ENCODE data around the gene VAV1.

VAV1 gene

GRCh38 chr19:6724631-6725492 lies 47.6 kb upstream of the VAV1 start:
- H4K91ac ChIP-seq (ENCODE audit: low read length), result no peak overlapping the region
- peak overlapping the region; percentile 46 for H3K27ac ChIP-seq (ENCODE audit: low read length, poor library complexity, severe bottlenecking)
- 79% methylated on average over 15 of the region's 15 CpGs for WGBS
- H3K4me1 ChIP-seq (ENCODE audit: control insufficient read depth, insufficient read depth, low read depth, low read length), result peaks cover 27% of the 10 kb centered on the region
- H3K27me3 ChIP-seq (ENCODE audit: control insufficient read depth in 1 of 2, insufficient read depth in 1 of 2, low read length in 2 of 2), result peaks cover 0 to 2% of the 10 kb centered on the region in 2 experiments
- no peak overlapping the region for H2AFZ ChIP-seq (ENCODE audit: low read depth, low read length)
- no peaks in the 10 kb centered on the region for H3K79me1 ChIP-seq (replicated peaks; ENCODE audit: low read length, poor library complexity, severe bottlenecking)
- DNase-seq, result no peak
- no peak overlapping the region for H2BK5ac ChIP-seq (ENCODE audit: low read depth, low read length, poor library complexity, severe bottlenecking)
- peak overlapping the region; percentile 20 for H3K4me2 ChIP-seq (ENCODE audit: low read length, poor library complexity, severe bottlenecking)
- H3K36me3 ChIP-seq (ENCODE audit: control insufficient read depth in 1 of 2, insufficient read depth in 2 of 2, low read depth in 1 of 2, low read length in 2 of 2), result peaks cover 3 to 4% of the 10 kb centered on the region in 2 experiments
- no peaks in the 10 kb centered on the region for H3K9me3 ChIP-seq (ENCODE audit: control insufficient read depth, low read length)
- H3K4me3 ChIP-seq (ENCODE audit: insufficient read depth in 1 of 2, low read depth in 1 of 2, low read length in 2 of 2), result no peak overlapping the region
- H4K8ac ChIP-seq (ENCODE audit: low read length), result no peak overlapping the region
- no peak overlapping the region for H2BK12ac ChIP-seq (ENCODE audit: low read length in 2 of 2)
- no peak overlapping the region for H2BK15ac ChIP-seq (ENCODE audit: low read depth, poor library complexity, severe bottlenecking)
- no peak overlapping the region for H2BK120ac ChIP-seq (ENCODE audit: low read depth, low read length)
- H3K18ac ChIP-seq (ENCODE audit: low read depth in 1 of 2, low read length in 2 of 2), result no peak overlapping the region
- no peak overlapping the region for H3K9ac ChIP-seq (ENCODE audit: low read length)
- H2AK5ac ChIP-seq (ENCODE audit: low read length, severe bottlenecking), result peak overlapping the region; percentile 74
- H3K4ac ChIP-seq (ENCODE audit: low read depth in 1 of 2, low read length in 2 of 2), result no peak overlapping the region
- no peak overlapping the region for H3K14ac ChIP-seq (ENCODE audit: low read length in 2 of 2)
- H3K23ac ChIP-seq (ENCODE audit: low read length in 2 of 2), result no peak overlapping the region

GRCh38 chr19:6725513-6726231 lies 46.8 kb upstream of the VAV1 start:
- no peak overlapping the region for H3K9ac ChIP-seq (ENCODE audit: low read length)
- H4K91ac ChIP-seq (ENCODE audit: low read length), result no peak overlapping the region
- peaks cover 6 to 12% of the 10 kb centered on the region in 2 experiments for H3K36me3 ChIP-seq (ENCODE audit: control insufficient read depth in 1 of 2, insufficient read depth in 2 of 2, low read depth in 1 of 2, low read length in 2 of 2)
- H3K18ac ChIP-seq (ENCODE audit: low read depth in 1 of 2, low read length in 2 of 2), result no peak overlapping the region
- peak overlapping the region; percentile 46 for H3K27ac ChIP-seq (ENCODE audit: low read length, poor library complexity, severe bottlenecking)
- peak overlapping the region; percentile 47 for H2BK5ac ChIP-seq (ENCODE audit: low read depth, low read length, poor library complexity, severe bottlenecking)
- H2BK120ac ChIP-seq (ENCODE audit: low read depth, low read length), result no peak overlapping the region
- H2BK12ac ChIP-seq (ENCODE audit: low read length in 2 of 2), result no peak overlapping the region
- H3K27me3 ChIP-seq (ENCODE audit: control insufficient read depth in 1 of 2, insufficient read depth in 1 of 2, low read length in 2 of 2), result no peaks in the 10 kb centered on the region
- H3K4ac ChIP-seq (ENCODE audit: low read depth in 1 of 2, low read length in 2 of 2), result no peak overlapping the region
- H3K14ac ChIP-seq (ENCODE audit: low read length in 2 of 2), result no peak overlapping the region
- no peaks in the 10 kb centered on the region for H3K9me3 ChIP-seq (ENCODE audit: control insufficient read depth, low read length)
- no peak overlapping the region for H3K23ac ChIP-seq (ENCODE audit: low read length in 2 of 2)
- no peak overlapping the region for H2AFZ ChIP-seq (ENCODE audit: low read depth, low read length)
- peak overlapping the region; percentile 20 for H3K4me2 ChIP-seq (ENCODE audit: low read length, poor library complexity, severe bottlenecking)
- peak overlapping the region; percentile 82 for H2AK5ac ChIP-seq (ENCODE audit: low read length, severe bottlenecking)
- no peak overlapping the region for H2BK15ac ChIP-seq (ENCODE audit: low read depth, poor library complexity, severe bottlenecking)
- peaks cover 23% of the 10 kb centered on the region for H3K4me1 ChIP-seq (ENCODE audit: control insufficient read depth, insufficient read depth, low read depth, low read length)
- 89% methylated on average over 14 of the region's 16 CpGs for WGBS
- H3K4me3 ChIP-seq (ENCODE audit: insufficient read depth in 1 of 2, low read depth in 1 of 2, low read length in 2 of 2), result no peak overlapping the region
- H4K8ac ChIP-seq (ENCODE audit: low read length), result no peak overlapping the region
- no peaks in the 10 kb centered on the region for H3K79me1 ChIP-seq (replicated peaks; ENCODE audit: low read length, poor library complexity, severe bottlenecking)
- DNase-seq, result no peak

DNA sequence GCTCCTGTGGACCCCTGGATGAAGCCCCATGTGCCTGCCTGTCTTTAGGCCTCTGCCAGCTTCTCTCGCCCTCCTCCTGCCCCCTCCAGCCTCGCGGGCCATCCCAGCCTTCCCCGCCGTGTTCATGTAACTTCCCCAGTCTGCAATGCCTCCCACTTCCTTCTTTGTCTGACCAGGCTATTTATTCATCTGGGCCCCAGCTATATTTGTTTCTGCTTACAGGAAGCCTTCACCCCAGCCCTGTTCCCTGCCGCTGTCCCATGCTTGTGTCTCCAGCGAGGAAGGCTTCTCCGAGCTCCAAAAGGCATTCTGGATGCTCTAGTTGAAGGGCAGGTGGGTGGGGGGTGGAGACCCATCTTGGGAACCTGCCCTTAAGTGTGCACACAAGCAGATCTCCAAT lies 44.2 kb upstream of the VAV1 start:
- H3K9ac ChIP-seq (ENCODE audit: low read length), result no peak overlapping the region
- no peak overlapping the region for H3K14ac ChIP-seq (ENCODE audit: low read length in 2 of 2)
- 77% methylated on average over 8 of the region's 8 CpGs for WGBS

DNA sequence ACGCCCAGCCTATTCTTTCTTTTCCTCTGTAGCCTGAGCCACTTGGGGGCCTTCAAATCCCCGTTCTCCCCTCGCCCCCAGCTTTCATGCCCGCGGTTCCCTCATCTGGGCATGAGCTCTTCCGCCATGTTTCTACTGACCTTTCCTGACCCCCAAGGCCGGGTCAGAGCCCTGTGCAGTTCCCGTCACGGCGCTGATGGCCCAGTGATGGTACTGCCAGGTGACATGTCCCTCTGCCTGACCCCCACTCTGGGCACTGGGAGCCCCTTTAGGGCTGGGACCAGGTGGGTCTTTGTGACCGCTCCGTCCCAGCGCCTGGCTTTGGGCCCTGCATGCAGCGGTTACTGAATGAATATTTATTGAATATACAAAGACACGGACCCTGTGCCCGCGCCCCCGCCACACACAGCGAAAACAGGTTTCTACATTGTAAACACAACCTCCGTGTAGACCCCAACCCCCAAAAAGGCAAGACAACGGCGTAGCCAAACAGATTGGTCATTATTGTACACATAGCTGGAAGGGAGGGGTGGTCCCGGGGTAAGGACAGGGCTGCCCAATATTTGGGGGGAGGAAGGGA lies 42.8 kb upstream of the VAV1 start:
- Histone ChIP-seq H3K27me3 (ENCODE audit: control insufficient read depth in 1 of 2, insufficient read depth in 1 of 2, low read length in 2 of 2) (no peaks in the 10 kb centered on the region), H2AFZ (ENCODE audit: low read depth, low read length) (no peak overlapping the region), H3K4ac (ENCODE audit: low read depth in 1 of 2, low read length in 2 of 2) (no peak overlapping the region), H3K36me3 (ENCODE audit: control insufficient read depth in 1 of 2, insufficient read depth in 2 of 2, low read depth in 1 of 2, low read length in 2 of 2) (peaks cover 35 to 51% of the 10 kb centered on the region in 2 experiments), H2BK12ac (ENCODE audit: low read length in 2 of 2) (no peak overlapping the region), H2BK5ac (ENCODE audit: low read depth, low read length, poor library complexity, severe bottlenecking) (no peak overlapping the region), H3K18ac (ENCODE audit: low read depth in 1 of 2, low read length in 2 of 2) (no peak overlapping the region), H4K91ac (ENCODE audit: low read length) (no peak overlapping the region), H2AK5ac (ENCODE audit: low read length, severe bottlenecking) (no peak overlapping the region), H3K79me1 (replicated peaks; ENCODE audit: low read length, poor library complexity, severe bottlenecking) (peaks cover 19% of the 10 kb centered on the region), H3K4me2 (ENCODE audit: low read length, poor library complexity, severe bottlenecking) (no peak overlapping the region), H3K4me1 (ENCODE audit: control insufficient read depth, insufficient read depth, low read depth, low read length) (peaks cover 29% of the 10 kb centered on the region), H2BK120ac (ENCODE audit: low read depth, low read length) (no peak overlapping the region), H3K9me3 (ENCODE audit: control insufficient read depth, low read length) (no peaks in the 10 kb centered on the region), H2BK15ac (ENCODE audit: low read depth, poor library complexity, severe bottlenecking) (no peak overlapping the region), H3K23ac (ENCODE audit: low read length in 2 of 2) (no peak overlapping the region), H3K27ac (ENCODE audit: low read length, poor library complexity, severe bottlenecking) (no peak overlapping the region), H3K14ac (ENCODE audit: low read length in 2 of 2) (no peak overlapping the region), H3K4me3 (ENCODE audit: insufficient read depth in 1 of 2, low read depth in 1 of 2, low read length in 2 of 2) (no peak overlapping the region), H4K8ac (ENCODE audit: low read length) (no peak overlapping the region), H3K9ac (ENCODE audit: low read length) (no peak overlapping the region)
- WGBS, result 96% methylated on average over 23 of the region's 23 CpGs
- DNase-seq, result no peak

More for the DNA sequence above, 44.2 kb upstream of the VAV1 start:
- Histone ChIP-seq H3K4ac (ENCODE audit: low read depth in 1 of 2, low read length in 2 of 2) (no peak overlapping the region), H3K23ac (ENCODE audit: low read length in 2 of 2) (no peak overlapping the region), H3K79me1 (replicated peaks; ENCODE audit: low read length, poor library complexity, severe bottlenecking) (peaks cover 14% of the 10 kb centered on the region), H3K9me3 (ENCODE audit: control insufficient read depth, low read length) (no peaks in the 10 kb centered on the region), H3K4me2 (ENCODE audit: low read length, poor library complexity, severe bottlenecking) (no peak overlapping the region), H3K4me3 (ENCODE audit: insufficient read depth in 1 of 2, low read depth in 1 of 2, low read length in 2 of 2) (no peak overlapping the region), H3K4me1 (ENCODE audit: control insufficient read depth, insufficient read depth, low read depth, low read length) (peaks cover 21% of the 10 kb centered on the region), H2BK15ac (ENCODE audit: low read depth, poor library complexity, severe bottlenecking) (no peak overlapping the region), H3K27ac (ENCODE audit: low read length, poor library complexity, severe bottlenecking) (no peak overlapping the region), H2BK120ac (ENCODE audit: low read depth, low read length) (no peak overlapping the region), H2AFZ (ENCODE audit: low read depth, low read length) (no peak overlapping the region), H2BK5ac (ENCODE audit: low read depth, low read length, poor library complexity, severe bottlenecking) (no peak overlapping the region), H3K27me3 (ENCODE audit: control insufficient read depth in 1 of 2, insufficient read depth in 1 of 2, low read length in 2 of 2) (no peaks in the 10 kb centered on the region), H2BK12ac (ENCODE audit: low read length in 2 of 2) (no peak overlapping the region), H3K18ac (ENCODE audit: low read depth in 1 of 2, low read length in 2 of 2) (no peak overlapping the region), H3K36me3 (ENCODE audit: control insufficient read depth in 1 of 2, insufficient read depth in 2 of 2, low read depth in 1 of 2, low read length in 2 of 2) (peaks cover 28 to 39% of the 10 kb centered on the region in 2 experiments), H4K8ac (ENCODE audit: low read length) (no peak overlapping the region), H2AK5ac (ENCODE audit: low read length, severe bottlenecking) (no peak overlapping the region), H4K91ac (ENCODE audit: low read length) (no peak overlapping the region)
- no peak for DNase-seq
